Right atrium auricular region (tissue), 2 donors: ENCODE measurements around the gene FHIT. TPM values are rescaled to one million over a fixed set of nuclear protein-coding genes. Genes with fewer than 3 reads are reported as not detected.

Experiments
- DNase-seq: peaks from one replicate; pipeline ENCODE4 v3.0.0-alpha.2; 2019; ENCODE audit warnings: low spot score
- H3K27ac ChIP-seq, 2 donors: fragments of 200-600 bp; sonication (generic); 1 replicate in 1 of 2; 2 replicates in 1 of 2; pipeline ENCODE4 v1.5.1; 2016 to 2019
- H3K27me3 ChIP-seq, 2 donors: fragments of 200-600 bp; sonication (generic); one replicate each; pipeline versions ENCODE4 v1.5.1 to v1.6.0; 2017 to 2019
- H3K36me3 ChIP-seq: fragments of 200-600 bp; sonication (generic); one replicate; pipeline ENCODE4 v1.5.1; 2016
- H3K4me1 ChIP-seq, 2 donors: fragments of 200-600 bp; sonication (generic); one replicate each; pipeline versions ENCODE4 v1.5.1 to v1.6.0; 2017 to 2019
- H3K4me3 ChIP-seq, 2 donors: fragments of 200-600 bp; sonication (generic); 1 replicate in 1 of 2; 2 replicates in 1 of 2; pipeline ENCODE4 v1.5.1; 2017 to 2019; ENCODE audit warnings: mild to moderate bottlenecking in 1 of 2, moderate library complexity in 1 of 2
- H3K9me3 ChIP-seq, 2 donors: fragments of 200-600 bp; sonication (generic); one replicate each; pipeline ENCODE4 v1.5.1; 2019
- total RNA-seq, 2 donors: library from RNA; depleted of rRNA; stranded (reverse); fragments of >200 nt; gene quantifications; one replicate each; pipeline ENCODE4 v1.1.0, GENCODE V29; 2016
- TF ChIP-seq, protein P1 (sequence below), 2 donors: fragments of 200-600 bp; sonication (generic); IDR thresholded peaks; one replicate each; pipeline ENCODE4 v1.5.1; 2019; ENCODE audit warnings: antibody characterized with exemption in 2 of 2

Gene FHIT
- total RNA-seq, 2 donors from 2014 or later, result 10.4 to 11.0 TPM

DNA sequence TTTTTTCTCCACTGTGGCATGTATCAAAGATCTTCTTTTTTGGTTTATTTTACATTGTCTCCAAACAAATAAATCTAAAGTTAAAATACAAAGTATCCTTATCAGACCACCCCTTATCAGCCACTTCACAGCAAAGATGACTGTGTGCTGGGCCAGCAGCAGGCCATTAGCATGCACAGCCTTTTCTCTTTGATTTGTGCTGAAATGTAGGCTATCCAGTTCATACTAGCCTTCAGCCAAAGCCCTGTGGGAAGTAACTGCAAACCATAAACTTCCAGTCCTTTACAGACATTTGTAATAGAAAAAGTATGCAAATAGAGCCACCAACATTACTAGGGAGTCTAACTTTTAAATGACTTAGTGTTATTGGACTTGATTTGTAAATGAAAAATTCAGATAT lies 816.3 kb downstream of the FHIT start:
- Histone ChIP-seq H3K27ac (no peak overlapping the region), H3K27me3 (no peaks in the 10 kb centered on the region), H3K4me1 (no peaks in the 10 kb centered on the region), H3K9me3 (no peaks in the 10 kb centered on the region), H3K4me3 (no peak overlapping the region), H3K36me3 (no peaks in the 10 kb centered on the region)
- no peak for DNase-seq
- TF ChIP-seq, protein P1, sequence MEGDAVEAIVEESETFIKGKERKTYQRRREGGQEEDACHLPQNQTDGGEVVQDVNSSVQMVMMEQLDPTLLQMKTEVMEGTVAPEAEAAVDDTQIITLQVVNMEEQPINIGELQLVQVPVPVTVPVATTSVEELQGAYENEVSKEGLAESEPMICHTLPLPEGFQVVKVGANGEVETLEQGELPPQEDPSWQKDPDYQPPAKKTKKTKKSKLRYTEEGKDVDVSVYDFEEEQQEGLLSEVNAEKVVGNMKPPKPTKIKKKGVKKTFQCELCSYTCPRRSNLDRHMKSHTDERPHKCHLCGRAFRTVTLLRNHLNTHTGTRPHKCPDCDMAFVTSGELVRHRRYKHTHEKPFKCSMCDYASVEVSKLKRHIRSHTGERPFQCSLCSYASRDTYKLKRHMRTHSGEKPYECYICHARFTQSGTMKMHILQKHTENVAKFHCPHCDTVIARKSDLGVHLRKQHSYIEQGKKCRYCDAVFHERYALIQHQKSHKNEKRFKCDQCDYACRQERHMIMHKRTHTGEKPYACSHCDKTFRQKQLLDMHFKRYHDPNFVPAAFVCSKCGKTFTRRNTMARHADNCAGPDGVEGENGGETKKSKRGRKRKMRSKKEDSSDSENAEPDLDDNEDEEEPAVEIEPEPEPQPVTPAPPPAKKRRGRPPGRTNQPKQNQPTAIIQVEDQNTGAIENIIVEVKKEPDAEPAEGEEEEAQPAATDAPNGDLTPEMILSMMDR (IDR thresholded peaks at IDR 0.05), result no peak

DNA sequence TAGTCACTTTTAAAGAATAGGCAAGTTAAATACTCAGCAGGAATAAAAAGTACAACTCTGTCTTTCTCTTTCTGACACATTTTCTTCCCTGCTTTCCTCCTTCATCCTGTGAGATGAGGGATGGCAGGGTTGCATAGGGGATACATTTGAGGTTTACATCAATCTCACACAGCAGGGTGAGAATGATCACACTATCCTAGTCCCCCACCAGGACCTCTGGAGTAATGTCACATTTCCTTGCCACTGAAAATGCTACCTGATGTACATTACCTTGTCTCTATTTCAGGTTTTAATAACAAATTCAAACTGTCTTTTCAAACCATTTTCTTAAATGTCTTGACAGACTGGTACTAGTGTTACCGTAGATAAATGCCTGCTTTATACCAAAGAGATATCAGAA lies 816.9 kb downstream of the FHIT start:
- TF ChIP-seq, protein P1 (IDR thresholded peaks at IDR 0.05), result no peak
- DNase-seq, result no peak
- H3K4me1 ChIP-seq, result no peaks in the 10 kb centered on the region
- H3K9me3 ChIP-seq, result no peaks in the 10 kb centered on the region
- no peak overlapping the region for H3K4me3 ChIP-seq
- no peaks in the 10 kb centered on the region for H3K27me3 ChIP-seq
- no peak overlapping the region for H3K27ac ChIP-seq
- H3K36me3 ChIP-seq, result no peaks in the 10 kb centered on the region

DNA sequence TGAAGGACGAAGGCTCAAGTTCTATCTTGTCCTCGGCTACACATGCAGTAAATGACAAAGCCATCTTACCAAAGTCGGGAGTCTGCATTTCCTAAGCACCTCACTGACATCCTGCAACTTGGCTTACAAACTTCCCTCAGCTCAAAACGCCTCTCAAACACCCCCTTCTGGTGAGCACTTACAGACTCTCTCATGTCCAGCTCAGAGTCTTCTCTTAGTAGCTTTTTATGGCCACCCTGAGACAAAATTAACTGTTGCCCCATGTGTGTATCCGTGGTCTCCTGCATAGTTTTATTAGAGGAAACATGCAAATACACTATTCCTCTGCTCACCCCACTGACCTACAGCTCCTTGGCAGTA lies 819.7 kb downstream of the FHIT start:
- no peak overlapping the region for H3K4me3 ChIP-seq
- no peaks in the 10 kb centered on the region for H3K36me3 ChIP-seq
- H3K4me1 ChIP-seq, result no peaks in the 10 kb centered on the region
- H3K27ac ChIP-seq, result no peak overlapping the region
- no peaks in the 10 kb centered on the region for H3K9me3 ChIP-seq
- H3K27me3 ChIP-seq, result no peaks in the 10 kb centered on the region
- TF ChIP-seq, protein P1 (IDR thresholded peaks at IDR 0.05), result peak in 1 of 2 donors; percentile 41
- DNase-seq, result no peak

DNA sequence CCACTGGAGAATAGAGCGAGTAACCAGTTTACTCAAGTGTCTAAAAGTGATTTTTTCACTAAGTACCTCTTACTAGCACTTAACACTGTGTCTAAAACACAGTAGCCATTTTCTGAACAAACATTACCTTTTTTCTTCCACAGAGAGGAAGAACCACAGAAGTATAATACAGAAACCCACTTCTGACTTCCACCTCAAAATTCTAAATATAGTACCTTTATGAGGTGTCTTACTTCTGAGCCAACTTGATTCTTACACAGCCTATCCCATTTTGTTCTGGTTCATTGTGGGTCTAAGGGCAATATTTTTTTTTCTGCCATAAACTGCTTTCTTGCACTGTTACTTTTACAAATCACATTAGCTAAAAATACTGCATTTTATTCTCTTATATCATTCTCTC lies 821.0 kb downstream of the FHIT start:
- Histone ChIP-seq H3K36me3 (no peaks in the 10 kb centered on the region), H3K27ac (no peak overlapping the region), H3K27me3 (no peaks in the 10 kb centered on the region), H3K4me1 (no peaks in the 10 kb centered on the region), H3K4me3 (no peak overlapping the region), H3K9me3 (no peaks in the 10 kb centered on the region)
- no peak for DNase-seq
- TF ChIP-seq, protein P1 (IDR thresholded peaks at IDR 0.05), result no peak

DNA sequence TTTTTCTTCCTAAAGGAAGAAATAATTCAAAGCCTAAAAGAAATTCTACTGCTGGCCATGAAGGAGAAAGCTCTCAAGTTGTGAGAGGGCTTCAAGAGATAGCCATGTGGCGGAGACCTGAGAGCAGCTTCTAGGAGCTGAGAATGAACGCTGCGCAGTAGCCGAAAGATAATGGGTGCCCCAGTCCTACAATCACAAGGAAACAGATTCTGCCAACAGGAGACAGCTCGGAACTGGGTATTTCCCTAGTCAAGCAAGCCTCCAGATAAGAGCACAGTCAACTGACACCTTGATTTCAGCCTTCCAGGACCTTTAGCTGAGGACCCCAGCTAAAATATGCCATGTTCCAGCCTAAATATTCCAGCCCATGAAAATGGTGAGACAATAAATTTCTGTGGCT lies 824.1 kb downstream of the FHIT start:
- H3K4me3 ChIP-seq, result no peak overlapping the region
- no peak overlapping the region for H3K27ac ChIP-seq
- H3K27me3 ChIP-seq, result no peaks in the 10 kb centered on the region
- H3K9me3 ChIP-seq, result no peaks in the 10 kb centered on the region
- no peaks in the 10 kb centered on the region for H3K4me1 ChIP-seq
- TF ChIP-seq, protein P1 (IDR thresholded peaks at IDR 0.05), result no peak
- no peak for DNase-seq
- H3K36me3 ChIP-seq, result no peaks in the 10 kb centered on the region

DNA sequence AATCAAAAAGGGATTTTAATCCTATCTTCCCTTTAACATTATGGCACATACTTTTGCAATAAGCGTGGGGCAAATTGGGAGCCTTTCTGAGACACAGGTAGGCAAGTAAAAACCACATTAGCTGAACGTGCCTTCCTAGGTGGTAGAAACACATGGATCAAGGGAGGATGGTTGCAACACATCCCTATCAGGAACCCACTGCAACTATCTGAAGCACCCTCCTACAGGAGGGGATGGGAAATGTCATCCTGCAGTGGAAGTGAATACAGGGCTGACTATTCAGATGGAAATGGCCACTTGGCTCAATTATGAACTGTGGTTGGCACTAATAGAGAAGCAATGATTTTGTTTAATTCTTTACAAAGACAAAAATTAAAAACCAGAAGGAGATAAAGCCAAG lies 826.3 kb downstream of the FHIT start:
- Histone ChIP-seq H3K27ac (no peak overlapping the region), H3K4me1 (no peaks in the 10 kb centered on the region), H3K36me3 (no peaks in the 10 kb centered on the region), H3K4me3 (no peak overlapping the region), H3K27me3 (no peaks in the 10 kb centered on the region), H3K9me3 (no peaks in the 10 kb centered on the region)
- TF ChIP-seq, protein P1 (IDR thresholded peaks at IDR 0.05), result no peak
- DNase-seq, result no peak
